GM21423 (cell line): Measurements from ENCODE around the gene PPFIBP2.

Source experiments
- ATAC-seq: cut with Tn5 transposase; IDR thresholded peaks from one replicate; pipeline ENCODE4 v1.9.1; 2021; ENCODE audit warnings: mild to moderate bottlenecking, moderate library complexity; ENCODE audit not compliant: unreplicated experiment

PPFIBP2 gene

DNA sequence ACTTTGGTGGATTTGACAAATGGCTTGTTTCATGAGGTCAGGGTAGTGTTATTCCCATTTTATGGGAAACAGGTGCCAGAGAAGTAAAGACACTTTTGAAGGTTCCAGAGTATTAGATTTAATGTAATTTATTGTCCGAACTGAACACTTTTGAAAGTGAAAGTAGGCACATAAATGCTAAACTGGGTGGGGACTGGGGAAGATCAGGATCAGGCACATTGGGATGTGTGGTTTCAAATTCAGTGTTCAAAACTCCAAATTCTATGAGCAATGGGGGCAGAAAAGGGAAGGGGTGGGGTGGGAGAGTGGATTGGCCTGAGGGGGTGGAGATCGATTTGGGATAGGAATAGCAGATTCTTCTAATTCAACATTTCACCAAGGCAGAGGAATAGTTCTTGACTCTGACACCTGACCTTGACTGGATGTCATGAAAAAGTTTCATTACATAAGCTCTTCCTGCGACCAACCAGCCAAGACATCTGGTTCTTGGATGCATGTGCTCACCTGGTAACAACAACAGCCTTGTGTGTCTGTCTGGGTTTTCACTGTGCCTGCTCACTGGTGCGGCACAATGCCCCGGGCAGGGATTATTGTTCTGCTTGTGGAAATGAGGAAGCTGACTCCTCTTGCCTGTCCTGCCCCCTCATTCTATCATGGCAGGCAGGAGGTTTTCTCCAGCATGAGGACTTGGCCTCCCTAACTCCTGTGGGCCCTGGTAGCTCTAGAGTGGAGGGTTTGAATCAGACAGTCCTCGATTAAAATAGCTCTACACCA, 10.8 kb downstream of the PPFIBP2 start:
- no peak for ATAC-seq

DNA sequence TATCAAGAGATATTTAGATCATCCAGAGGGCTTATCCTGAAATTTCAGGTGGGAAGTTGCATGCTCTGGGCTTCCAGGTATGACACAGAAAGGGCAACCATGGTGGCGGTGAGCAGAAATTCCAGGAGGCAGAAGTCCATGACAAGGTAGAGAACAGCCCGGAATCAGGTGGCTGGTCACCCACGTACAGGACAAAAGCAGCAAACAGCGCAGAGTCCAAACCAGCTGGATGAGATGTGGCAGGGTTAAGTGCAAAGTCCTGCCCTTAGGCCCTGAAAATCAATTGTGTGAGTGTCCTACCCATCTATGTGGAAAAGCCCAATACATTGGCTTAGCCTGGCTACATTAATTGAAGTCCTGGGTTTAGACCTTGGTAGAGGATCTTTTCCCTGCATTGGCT, 11.6 kb downstream of the PPFIBP2 start:
- no peak for ATAC-seq

DNA sequence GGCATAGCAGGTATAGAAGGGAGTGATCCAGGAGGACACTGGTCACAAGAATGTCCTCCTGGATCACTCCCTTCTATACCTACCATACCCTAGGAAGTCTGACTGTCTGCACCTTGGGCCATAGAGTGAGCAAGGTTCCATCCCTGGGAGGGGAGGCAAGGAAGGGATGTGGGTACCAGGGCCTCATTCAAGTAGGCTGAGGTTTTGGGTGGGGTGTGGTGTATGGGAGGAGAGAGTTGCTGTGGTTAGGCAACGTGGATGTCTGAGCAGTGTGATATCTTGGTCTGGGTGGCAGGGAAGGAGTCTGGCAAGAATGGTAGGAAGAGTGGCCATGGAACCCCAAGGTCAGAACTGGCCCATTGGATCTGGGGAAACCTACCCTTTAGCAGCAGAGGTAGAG, 13.2 kb downstream of the PPFIBP2 start:
- ATAC-seq: peak; percentile 42

DNA sequence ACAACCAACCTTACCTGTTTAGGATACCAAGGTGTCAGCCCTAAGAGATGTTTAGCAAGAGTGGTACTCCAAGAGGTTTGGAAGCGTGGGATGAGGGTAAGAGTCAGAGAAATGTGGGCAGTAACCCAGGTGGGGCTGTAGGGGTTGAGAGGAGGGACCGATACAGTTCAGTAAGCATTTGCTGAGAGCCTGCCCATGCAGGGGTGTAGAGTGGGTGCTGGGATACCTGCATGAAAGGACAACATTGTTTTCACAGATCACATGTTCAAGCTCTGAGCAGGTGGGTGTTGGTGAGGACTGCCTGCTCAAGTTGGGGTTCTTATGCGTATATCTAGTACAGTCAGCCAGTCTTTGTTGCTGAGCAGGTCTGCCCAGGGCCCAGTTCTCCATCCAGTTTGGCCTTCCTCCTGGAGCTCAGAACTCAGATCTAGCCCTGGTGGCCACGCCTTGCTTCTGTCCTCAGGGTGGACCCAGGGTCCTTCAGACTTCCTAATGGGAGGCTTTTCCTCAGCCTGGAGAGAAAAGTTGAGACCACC, 14.8 kb downstream of the PPFIBP2 start:
- ATAC-seq: no peak

DNA sequence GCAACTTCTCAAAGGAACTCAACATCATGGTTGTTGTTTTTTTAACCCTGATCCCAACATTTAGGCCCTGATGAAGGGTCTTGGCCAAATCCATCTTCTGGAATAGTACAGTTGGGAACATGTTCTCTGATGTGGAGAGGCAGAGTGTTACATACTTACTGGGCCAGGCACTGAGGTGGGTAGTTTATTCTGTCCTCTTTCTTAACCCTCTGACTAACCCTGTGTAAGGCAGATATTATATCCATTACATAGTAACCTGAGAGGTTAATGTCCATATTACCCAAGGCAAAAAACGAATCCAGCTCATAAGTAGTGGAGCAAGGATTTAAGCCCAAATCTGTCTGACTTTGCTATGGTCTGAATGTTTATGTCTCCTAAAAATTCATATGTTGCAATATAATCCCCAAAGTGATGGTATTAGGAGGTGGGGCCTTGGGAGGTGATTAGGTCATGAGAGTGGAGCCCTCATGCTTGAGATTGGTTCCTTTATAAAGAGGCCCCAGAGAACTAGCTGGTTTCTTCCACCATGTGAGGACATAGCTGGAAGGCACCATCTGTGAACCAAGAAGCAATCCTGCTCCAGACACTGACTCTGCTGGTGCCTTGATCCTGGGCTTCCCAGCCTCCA, 16.3 kb downstream of the PPFIBP2 start:
- no peak for ATAC-seq

DNA sequence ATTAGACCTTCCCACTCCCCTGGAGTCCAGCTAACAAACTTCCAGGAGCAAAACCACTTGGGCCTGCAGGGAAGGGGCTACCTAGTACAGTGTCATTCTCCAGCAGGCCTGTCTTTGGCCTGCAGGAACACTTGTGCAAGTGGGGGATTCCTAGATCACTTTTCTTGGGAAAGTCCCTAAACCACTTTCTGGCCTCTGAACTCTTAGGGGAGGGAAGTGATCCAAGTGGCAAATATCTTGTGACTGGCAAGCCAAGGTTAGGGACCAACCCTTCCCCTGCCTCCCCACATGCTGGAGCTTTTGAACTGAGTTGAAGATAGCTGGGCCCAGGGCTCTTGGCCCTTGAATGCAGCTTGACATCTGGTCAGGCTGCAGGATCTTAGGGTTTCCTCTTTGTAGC, 17.2 kb downstream of the PPFIBP2 start:
- no peak for ATAC-seq

DNA sequence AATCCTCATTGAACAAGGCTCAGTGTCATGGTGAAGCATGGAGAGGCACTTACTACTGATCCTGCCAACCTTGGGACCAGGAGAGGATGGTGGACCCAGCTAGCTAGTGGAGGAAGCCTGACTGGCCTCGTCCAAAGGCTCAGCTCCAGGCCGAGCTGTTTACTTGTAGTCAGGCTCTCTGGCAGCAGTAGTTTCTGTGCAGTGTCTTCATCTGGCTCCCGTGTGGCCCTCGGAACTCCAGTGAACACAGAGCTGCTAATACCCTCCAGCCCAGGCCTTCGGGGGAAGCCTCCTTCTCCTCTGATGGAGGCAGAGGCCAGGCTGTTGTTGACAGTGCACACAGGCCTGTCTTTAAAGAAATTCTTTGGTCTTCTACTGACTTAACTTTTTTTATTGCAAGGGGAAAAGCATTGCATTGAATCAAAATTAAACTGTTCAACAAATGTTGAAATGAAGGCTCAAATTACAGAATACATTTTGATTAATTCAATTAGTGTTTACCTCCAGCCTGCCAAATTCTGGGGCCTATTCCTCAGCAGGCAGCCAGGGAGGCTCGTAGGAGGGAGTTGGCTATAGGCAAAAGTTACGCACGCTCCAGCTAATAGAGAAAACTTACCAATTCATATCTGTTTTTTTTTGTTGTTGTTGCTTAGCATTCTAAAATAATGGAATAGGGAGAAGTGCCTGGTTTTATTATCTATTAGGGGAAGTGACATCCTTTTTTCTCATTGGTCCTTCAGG, 18.8 kb downstream of the PPFIBP2 start:
- no peak for ATAC-seq

DNA sequence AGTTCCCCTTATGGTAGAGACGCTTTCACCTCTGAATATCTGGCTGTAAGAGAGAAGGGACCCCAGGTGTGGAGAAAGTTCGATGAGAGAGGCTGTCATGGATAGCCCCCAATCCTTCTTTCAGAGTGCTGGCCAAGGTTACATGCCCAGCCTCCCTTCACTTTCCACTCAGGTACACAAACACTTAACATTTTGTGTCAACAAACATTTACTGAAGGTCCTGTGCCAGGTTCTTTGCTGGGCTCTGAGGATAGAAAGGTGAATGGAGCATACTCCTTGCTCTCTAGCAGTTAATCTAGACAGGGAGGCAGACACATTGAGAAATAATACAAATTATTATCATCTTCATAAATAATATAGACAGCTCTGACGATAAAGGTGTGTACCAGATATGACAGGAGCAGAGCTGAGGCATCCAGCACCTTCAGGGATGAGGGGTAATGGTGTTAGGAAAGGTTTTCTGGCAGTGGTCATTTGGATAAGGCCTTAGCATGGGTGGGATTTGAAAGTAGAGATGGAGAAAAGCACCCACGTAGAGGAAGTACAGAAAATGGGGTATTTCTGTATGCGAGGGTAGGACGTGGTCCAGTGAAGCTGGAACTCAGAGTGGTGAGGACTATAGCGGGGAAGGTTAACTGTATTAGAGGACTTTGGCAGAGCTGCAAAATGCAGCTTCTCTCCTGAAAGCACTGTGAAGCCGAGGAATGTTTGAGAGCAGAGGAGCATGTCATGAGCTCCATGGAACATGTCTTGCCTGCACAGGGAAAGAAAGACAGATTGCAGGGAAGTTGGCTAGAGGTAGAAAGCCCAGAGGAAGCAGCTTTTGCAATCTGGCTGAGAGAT, 19.6 kb downstream of the PPFIBP2 start:
- ATAC-seq: peak; percentile 37

DNA sequence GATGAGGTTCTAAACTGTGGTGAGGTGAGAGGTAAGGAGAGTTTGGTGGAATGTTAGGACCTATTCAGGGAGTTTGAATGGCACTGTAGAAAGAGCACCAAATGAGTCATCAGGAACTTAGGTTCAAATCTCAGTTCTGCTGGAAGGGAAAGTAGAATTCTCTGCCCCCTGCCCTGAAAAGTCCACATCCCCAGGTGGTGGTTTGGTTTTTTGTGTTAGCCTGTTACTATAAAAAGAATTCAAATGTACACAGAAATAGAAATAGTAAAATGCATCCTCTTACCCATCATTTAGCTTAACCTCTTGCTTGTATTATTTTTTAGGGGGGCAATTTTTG, 20.2 kb downstream of the PPFIBP2 start:
- peak; percentile 48 for ATAC-seq

DNA sequence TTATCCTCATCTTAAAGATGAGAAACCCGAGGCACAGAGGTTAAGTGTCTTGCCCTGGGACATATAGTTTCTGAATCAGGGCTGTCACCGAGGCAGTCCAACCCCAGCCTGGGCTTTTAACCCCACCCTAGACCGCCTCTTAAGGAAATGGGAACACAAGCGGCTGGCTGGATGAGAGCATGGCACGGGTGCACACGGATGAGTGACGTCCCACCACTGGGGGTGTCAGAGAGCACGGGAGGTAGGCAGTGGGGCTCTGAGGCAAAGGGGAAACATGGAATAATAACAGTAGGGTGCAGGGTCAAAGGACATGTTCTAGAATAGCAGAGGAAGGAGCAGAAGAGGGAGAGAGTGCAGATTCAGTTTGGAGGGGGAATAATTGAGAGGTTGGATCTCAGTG, 22.3 kb downstream of the PPFIBP2 start:
- no peak for ATAC-seq

DNA sequence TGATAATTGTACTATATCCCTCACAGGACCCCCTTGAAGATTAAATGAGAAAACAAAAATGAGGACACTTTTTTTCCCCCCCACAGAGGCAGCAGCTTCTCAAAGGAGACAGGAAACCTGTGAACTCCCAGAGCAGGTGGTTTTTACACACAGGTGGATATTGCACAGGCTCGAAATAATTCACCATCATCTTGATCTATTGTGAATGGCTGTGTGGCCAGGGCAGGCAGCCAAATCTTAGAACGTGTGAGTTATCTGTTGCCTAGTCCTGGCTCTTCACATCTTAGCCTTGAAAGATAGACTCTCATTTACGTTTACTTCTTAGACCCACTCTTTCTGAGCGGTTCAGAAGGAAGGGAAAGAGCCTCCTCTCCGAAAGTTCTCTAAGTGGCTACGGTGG, 23.5 kb downstream of the PPFIBP2 start:
- no peak for ATAC-seq

DNA sequence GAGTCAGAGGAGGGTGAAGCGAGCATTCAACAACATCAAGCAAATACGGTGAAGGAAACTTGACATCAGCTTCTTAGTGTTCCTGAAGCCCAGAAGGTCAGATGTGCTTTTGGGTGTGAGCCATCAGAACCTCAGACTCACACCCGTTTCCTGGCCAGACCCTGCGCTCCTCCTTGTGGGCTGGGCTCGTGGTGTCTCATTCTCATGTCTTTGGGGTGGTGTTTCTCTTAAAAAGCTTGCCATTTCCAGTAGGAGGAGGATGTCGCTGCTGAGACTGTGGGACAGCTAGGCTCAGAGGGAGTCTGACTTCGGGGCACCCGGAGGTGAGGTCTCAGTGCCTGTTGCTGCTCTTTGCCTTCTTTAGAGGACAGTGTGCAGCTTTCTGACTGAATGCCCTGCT, 24.2 kb downstream of the PPFIBP2 start:
- no peak for ATAC-seq

DNA sequence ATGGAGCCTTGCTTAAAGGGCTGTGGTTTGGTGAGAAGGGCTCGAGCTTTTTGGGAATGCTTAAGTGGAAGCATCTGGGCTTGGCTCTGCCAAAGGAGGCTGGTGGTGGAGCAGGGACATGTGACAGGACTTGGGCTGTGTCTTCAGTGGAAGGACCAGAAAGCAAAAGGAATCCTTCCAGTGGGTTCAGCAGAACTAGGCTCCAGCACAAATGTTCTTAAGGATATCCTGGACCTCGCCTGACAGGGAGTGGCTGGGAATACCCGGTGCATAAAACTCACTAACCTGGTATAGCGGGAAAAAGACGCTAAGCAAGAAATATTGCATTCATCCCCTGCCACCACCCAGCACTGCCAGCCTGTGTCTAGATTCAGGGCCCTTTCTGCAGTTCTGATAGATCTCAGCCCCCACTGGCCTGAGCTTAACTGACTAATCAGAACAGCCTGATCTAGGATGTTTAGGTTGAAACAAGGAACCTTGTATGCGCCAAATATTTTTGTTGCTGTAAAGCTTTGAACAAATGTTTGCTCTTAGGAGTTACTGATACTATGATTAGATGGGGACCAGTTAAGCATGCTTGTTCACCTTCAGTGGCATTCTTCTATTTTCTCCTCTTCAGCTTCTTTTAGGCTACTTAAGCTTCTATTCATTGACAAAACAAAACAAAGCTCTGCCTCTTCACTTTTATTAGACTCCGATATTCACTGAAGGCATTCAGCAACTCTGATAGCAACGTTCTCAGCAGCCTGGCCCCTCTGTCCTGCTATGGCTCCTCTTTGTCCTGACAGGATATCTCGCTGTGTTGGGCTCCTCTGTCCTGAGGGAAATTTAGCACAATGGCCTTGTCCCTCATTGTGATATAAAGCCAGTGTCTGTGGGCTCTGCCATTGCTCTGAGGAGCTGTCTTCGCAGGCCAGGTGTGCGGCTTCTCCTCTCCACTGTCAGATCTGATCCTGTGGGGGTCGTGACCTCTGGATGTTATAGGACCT, 25.0 kb downstream of the PPFIBP2 start:
- ATAC-seq: no peak

DNA sequence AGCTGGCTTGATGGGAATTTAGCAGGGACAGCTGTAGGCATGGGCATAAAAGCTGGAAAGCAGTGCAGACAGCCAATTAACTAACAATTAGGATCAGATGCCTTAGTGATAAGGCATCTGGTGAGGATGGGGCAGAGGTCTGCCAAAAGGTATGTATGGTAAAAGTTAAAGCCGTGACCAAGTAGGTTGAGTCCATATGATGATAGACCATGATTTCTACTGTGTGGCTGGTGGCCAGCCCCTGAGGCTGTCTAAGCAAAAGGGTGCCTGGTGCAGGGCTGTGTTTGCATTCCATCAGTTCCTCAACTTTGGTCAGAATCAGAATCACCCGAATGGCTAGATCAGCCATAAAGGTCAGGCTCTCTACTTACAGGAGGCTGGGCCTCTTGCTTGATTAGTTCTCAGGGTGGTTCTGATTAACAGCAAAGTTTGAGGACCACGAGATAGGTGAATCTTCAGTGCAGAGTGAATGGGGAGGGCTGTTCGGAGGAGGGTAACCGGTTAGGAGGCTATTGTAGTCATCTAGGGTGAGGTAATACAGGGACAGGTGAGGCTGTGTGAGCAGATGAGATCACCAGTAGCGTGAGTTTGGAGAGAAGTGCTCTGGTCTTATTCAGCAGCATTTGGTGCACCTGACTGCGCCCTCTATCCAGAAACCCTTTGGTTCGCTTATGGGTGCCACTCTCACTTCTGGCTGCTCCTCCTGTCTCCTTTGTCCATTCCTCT, 27.2 kb downstream of the PPFIBP2 start:
- no peak for ATAC-seq

DNA sequence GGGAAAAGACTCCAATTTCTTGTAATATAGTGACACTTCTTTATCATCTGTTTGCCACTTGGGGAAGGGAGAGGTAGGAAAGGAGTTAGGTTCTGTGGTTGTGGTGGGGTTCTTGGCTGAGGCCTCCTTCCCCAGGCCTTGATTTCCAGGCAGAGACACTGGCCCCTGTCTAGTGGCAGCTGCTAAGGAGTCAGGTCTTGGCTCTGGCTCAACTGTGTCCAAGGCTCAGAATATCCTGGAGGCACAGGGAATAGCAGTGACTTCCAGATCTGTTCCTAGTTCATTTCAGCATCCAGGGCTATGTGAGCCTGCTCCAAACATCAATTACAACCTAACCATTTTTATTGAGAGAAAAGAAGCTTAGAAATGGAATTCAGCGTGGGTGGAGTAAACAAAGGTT, 29.5 kb downstream of the PPFIBP2 start:
- ATAC-seq: no peak

DNA sequence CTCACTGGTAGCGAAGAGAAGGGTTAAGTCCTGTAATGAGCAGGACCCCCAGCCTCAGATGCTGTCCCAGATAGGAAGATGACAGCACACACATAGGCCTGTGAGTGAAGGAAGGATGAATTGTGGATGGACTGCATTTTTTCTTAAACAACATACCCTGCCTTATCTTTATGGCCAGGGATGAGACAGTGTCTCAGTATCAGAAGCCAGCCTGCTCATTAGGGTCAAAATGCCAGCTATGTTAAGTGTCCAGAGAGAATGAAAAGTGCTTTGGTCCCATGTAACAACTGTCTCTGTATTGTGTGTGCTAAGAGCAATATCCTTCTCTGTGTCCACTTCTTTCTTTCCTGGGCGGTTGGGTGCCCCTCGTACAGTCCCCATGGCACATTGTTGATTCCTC, 30.2 kb downstream of the PPFIBP2 start:
- no peak for ATAC-seq

DNA sequence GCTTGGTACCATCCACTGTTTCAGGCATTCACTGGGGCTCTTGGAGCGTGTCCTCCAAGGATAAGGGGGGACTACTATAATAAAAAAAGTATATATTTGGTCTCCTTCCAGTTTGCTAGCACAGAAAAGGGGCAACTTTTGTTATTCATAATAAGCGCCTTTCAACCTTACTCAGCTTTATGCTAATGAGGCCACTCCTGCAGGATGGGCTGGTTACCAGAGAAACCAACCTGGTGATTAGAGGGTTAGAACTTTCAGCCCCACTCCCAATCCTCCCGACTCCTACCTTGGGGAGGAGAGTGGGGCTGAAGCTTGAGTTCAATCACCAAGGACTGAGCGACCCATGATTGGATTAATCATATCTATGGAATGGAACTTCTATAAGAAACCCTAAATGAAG, 31.8 kb downstream of the PPFIBP2 start:
- ATAC-seq: no peak

DNA sequence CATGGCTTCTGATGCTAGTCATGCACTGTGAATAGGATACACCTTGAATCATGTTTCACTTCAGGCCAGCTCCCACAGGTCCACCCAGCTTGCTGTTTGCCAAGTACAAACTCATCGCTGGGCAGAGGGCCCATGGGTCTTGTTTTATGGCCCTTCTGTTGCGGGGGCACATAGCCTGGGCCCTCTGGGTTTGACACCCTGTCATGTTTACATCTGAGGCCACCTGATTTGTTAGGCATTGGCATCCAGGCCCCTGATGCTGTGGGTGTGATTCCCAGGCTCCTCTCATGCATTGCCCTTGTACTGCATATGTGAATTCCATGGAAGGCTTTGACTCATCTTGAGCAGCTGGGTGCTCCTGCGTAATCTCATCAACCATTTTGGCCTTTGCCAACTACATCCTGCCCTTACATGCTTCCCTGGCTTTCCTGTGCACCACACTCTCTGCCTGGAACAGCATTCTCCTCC, 32.6 kb downstream of the PPFIBP2 start:
- no peak for ATAC-seq

DNA sequence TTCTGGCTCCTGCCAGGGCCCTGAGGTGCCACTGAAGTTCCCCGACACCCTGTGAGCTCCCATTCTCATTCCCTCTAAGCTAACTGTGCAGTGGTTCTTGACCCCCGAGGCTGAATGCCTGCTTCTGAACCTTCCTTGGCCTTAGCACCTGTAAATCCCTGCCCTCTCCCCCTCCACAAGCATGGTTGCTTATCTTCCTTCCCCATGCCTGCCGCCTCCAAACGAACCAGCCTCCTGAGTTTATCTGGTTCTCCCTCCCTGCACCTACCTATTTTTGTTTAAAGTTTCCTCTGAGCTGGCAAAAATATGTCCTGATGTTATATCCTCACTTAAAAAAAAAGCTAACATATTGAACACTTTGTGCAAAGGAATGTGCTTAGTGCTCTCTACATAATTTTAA, 33.9 kb downstream of the PPFIBP2 start:
- ATAC-seq: no peak
